ENCODE data around the gene TPH2.

TPH2 gene

DNA sequence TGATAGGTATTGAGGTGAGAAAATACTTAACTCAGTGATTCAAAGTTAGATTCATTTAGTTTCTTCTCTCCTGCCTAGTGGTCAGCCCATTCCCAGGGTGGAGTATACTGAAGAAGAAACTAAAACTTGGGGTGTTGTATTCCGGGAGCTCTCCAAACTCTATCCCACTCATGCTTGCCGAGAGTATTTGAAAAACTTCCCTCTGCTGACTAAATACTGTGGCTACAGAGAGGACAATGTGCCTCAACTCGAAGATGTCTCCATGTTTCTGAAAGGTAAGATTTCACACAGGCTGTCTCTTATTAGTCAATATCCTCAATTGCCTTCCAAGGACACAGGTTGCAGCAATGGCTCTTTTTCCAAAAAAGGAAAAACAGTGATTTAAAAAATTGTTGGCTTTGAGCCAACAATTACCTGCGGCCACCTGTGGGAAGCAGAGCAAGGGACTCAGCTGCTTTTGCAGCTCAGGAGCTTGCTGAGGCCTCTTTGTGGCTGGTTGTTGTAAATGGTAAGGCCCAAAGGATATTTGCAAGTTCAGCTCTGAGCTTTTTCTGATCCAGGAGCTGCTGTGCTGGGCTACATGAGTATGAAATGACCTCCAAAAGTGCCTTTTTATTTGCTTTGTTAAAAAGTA lies 33.9 kb downstream of the TPH2 start:
- TF ChIP-seq TAF1 (IDR thresholded peaks at IDR 0.05; ENCODE audit: borderline replicate concordance, insufficient read depth, low read length) (no peak), POLR2AphosphoS5 (IDR thresholded peaks at IDR 0.05; ENCODE audit: low read depth, low read length) (no peak), REST (IDR thresholded peaks at IDR 0.05; ENCODE audit: insufficient read depth in 1 of 2, low read depth in 2 of 2, low read length in 2 of 2) (no peak), SIN3A (IDR thresholded peaks at IDR 0.05; ENCODE audit: borderline replicate concordance, insufficient read depth, low read length) (no peak), FOXP2 (optimal IDR thresholded peaks at IDR 0.05; ENCODE audit: borderline replicate concordance, extremely low read depth, extremely low read length, insufficient read depth) (no peak)

DNA sequence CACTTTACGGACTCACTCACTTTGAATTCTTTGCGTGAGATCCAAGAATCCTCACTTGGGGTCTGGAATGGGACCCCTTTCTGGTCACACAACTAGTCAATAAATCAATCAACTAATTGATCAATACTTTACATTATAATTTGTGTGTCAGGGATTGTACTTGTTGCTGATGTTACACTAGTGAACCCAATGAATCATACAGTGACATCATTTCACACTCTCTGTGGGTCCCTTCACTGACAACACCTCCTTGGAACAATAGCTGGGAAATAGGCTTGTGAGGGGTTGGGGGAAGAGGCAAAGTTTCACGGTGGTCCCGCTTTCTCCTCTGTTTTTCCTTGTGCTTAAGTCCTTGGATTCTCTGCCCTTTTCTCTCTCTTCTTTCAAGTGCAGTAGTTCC lies 35.0 kb downstream of the TPH2 start:
- TF ChIP-seq FOXP2 (optimal IDR thresholded peaks at IDR 0.05; ENCODE audit: borderline replicate concordance, extremely low read depth, extremely low read length, insufficient read depth) (no peak), TAF1 (IDR thresholded peaks at IDR 0.05; ENCODE audit: borderline replicate concordance, insufficient read depth, low read length) (no peak), REST (IDR thresholded peaks at IDR 0.05; ENCODE audit: insufficient read depth in 1 of 2, low read depth in 2 of 2, low read length in 2 of 2) (no peak), POLR2AphosphoS5 (IDR thresholded peaks at IDR 0.05; ENCODE audit: low read depth, low read length) (no peak)

GRCh38 chr12:71980538-71980937 lies 41.9 kb downstream of the TPH2 start:
- no peak for TF ChIP-seq SIN3A (IDR thresholded peaks at IDR 0.05; ENCODE audit: borderline replicate concordance, insufficient read depth, low read length)
- TF ChIP-seq TAF1 (IDR thresholded peaks at IDR 0.05; ENCODE audit: borderline replicate concordance, insufficient read depth, low read length): no peak
- TF ChIP-seq POLR2AphosphoS5 (IDR thresholded peaks at IDR 0.05; ENCODE audit: low read depth, low read length): no peak
- TF ChIP-seq FOXP2 (optimal IDR thresholded peaks at IDR 0.05; ENCODE audit: borderline replicate concordance, extremely low read depth, extremely low read length, insufficient read depth): no peak
- no peak for TF ChIP-seq REST (IDR thresholded peaks at IDR 0.05; ENCODE audit: insufficient read depth in 1 of 2, low read depth in 2 of 2, low read length in 2 of 2)

GRCh38 chr12:71981149-71981548 lies 42.5 kb downstream of the TPH2 start:
- TF ChIP-seq POLR2AphosphoS5 (IDR thresholded peaks at IDR 0.05; ENCODE audit: low read depth, low read length) (no peak), REST (IDR thresholded peaks at IDR 0.05; ENCODE audit: insufficient read depth in 1 of 2, low read depth in 2 of 2, low read length in 2 of 2) (peak; percentile 49 to 89; a peak in 3 of 4 replicates)

- TF ChIP-seq SIN3A (IDR thresholded peaks at IDR 0.05; ENCODE audit: borderline replicate concordance, insufficient read depth, low read length) (no peak), POLR2AphosphoS5 (IDR thresholded peaks at IDR 0.05; ENCODE audit: low read depth, low read length) (no peak), REST (IDR thresholded peaks at IDR 0.05; ENCODE audit: insufficient read depth in 1 of 2, low read depth in 2 of 2, low read length in 2 of 2) (no peak), FOXP2 (optimal IDR thresholded peaks at IDR 0.05; ENCODE audit: borderline replicate concordance, extremely low read depth, extremely low read length, insufficient read depth) (no peak), TAF1 (IDR thresholded peaks at IDR 0.05; ENCODE audit: borderline replicate concordance, insufficient read depth, low read length) (no peak)
These were observed 56.1 kb downstream of the TPH2 start for GRCh38 chr12:71994715-71995114.

Measured in PFSK-1 (cell line).